Embryonic facial prominence (tissue), 1 donor: Measurements from ENCODE around the gene NAA10.

Experiments
- DNase-seq: peaks from one replicate; pipeline ENCODE4 v3.0.0-alpha.2; 2016; ENCODE audit errors: extremely low spot score

The NAA10 gene

DNA sequence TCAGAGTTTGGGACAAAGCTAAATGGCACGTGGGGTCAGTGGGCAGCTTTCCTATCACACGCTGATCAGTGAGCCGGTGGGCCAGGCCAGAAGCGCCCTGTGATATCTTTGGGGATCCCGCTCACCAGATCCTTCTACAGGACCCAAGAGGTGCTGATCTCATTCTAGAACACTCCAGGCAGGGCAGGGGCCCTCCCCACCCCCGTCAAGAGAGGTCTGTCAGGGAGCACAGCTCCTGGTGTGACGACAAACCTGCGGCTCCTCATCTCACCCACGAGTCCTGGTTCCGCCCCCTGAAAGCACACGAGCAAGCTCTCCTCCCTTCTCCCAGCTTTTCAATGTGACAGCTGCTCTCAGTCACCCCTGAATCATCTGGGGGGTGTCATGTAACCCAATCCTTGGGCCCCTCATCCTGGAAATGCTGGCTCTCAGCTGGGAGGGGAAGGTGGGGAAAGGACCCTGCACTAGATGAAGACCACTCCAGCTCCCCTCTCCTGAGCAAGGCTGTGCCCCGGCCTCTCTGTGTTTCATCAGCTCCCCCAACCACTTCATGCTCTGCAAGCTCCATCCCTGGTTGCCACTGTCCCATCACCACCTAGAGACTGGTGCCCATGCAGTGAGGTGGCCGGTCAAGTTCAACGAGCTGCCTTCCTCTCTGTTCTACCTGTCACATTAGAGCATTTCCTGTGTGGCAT is 32.2 kb upstream of the NAA10 start:
- DNase-seq = no peak

DNA sequence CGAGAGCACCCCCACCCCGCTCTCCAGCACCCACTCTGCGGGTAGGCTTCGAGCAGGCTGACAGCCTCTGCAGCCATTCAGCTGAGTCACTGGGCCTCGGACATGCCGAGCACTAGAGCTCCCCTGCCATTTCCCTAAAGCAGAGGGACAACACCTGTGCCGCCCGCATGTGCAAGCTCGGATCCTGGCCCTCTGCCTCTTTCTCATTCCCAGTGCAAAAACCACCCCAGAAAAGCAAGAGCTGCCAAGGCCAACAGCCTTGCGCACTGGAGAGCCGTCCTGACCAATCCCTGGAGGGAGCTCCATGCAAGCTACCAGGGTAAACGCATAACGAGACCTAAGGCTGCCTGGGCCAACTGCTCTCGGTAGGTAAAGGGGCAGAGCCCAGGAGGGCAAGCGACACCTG is 31.4 kb upstream of the NAA10 start:
- no peak for DNase-seq

DNA sequence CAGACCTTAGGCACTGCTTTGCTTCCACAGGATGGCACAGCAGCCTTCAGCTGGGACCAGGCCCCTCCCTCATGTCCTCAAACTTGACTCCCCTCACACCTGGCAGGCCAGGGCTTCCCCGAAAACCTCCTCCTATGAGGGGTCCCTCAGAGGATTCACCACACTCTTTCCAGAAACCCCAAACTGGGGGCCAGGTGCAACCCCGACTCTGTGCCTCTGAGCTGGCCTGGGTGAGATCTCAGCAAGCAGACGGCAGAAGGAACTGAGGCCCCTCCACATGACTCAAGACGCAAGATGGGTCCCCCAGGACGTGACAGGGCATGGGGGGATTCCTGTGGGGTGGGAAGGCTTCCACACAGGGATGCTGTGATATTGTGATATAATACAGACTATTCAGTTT is 30.6 kb upstream of the NAA10 start:
- DNase-seq = no peak

DNA sequence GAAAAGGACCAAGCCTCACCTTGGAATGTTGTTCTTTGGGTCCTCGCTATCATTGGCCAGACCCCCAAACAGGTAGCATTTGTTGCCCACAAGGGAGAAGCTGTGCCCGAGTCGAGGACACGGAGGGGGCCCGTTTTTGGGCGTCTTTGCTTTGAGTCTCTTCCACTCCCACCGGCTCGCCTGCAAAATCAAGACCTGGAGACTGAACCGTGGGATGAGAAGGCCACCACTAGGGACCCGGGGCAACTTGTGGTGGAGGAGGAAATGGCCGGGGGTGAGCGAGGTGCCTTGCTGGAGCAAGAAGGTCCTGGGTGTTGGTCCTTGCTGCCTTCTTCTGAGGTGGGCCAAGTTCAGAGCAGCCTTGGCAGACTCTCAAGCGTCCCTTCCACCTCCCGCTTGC is 29.3 kb upstream of the NAA10 start:
- no peak for DNase-seq

DNA sequence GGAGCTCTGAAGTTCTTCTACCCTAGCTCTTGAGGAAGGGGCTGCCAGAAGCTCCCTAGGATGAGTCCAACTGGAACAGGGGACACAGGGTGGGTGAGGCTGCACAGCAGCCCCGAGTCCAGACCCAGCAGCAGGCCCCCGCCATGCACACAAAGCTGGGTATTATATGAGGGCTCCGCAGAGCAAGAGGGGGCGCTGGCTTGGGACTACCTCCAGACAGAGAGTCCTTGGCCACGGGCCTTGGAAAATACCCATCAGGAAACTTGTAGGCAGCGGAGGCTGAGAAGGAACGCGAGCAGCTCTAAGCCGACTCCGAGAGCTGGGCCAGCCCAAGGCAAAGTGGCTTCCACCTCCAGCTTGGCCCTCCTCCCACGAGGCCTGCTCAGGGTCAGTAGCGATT is 28.7 kb upstream of the NAA10 start:
- DNase-seq = no peak

DNA sequence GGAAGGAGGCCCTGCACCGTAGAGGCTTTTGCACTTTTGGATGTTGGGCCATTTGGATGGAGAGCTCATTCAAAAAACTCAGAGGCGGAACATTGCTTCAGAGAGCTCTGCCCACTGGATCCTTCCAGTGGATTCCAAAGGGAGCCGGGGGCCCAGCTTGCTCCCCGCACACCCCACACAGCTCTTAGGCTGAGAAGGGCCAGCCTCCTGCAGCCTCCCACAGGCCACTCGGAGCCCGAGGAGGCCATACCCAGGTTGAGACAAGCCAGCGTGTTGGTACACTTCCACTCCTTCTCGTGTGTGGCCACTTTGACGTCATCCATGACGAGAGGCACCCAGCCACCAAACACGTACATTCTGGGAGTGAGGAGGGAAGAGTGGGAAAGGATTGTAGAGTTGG is 26.5 kb upstream of the NAA10 start:
- no peak for DNase-seq

DNA sequence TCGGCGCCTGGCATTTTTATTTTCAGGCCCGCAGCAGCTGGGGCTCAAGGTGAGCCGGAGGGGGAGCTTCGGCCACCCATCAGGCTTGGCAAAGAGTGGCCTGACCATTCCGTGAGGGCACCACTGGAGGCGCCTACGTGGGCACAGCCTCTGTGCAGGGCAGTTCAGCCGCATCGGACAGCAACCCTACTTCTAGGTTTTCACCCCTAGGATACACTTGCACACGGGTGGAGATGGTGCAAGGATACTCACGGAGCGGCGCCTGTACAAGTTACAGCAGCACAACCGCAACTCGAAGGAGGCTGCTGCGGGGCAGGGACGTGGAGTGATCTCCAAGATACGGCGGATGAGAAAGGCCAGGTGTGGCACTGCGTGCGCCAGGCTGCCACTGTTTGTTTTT is 25.9 kb upstream of the NAA10 start:
- no peak for DNase-seq

DNA sequence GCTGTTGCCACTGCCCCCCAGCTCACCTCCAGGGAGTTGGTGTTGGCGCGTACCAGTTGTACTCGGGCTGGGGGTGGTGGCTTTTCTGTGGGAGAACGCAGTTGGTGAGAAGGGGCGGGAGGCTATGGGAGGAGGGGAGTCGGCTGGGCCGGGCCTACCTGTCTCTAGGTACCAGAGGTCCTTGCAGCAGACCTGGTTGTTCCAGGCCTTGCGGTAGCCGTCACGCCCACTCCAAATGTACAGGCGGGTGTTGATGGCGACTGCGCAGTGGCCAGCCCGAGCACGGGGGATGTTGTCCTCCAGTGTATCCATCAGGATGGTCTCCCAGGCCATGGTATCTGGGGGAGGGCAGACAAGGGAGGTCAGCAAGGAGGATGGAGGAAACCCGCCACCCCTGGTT is 25.2 kb upstream of the NAA10 start:
- no peak for DNase-seq

DNA sequence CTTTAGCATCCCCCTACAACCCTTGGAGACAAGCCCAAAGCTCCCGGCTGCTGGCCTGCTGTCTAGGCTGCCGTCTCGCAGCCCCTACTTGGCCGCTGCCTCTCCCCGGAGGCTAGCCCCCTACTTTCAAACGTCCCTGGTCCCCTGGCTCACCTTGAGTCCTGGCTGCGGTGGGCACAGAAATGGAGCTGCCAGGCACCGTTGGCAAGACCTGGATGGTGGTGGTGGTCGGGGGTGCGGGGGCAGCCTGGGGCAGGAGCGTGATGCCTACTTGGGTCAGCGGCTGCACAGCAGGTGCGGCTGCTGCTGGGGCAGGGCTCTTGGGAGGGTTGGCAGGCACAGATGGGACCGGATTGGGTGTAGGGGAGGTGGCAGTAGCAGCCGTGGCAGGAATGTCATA is 24.8 kb upstream of the NAA10 start:
- no peak for DNase-seq

DNA sequence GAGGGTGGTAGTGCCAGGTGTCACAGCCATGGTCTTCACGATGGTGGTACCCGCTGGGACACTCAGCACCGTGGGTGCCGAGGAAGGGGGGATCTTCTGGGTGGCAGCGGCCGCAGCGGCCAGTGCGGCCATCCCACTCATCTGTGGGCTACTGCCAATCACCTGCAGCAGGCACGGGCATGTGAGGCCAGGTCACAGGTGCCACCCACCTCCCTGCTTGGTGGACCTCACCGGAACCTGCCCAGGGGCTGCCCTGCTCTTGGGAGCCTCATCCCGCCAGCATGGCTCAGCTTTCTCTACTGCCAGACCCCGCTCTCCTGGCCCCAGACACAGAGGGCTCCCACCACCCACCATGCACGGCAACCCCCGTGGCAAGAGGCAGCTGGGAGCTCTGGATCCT is 23.8 kb upstream of the NAA10 start:
- no peak for DNase-seq

DNA sequence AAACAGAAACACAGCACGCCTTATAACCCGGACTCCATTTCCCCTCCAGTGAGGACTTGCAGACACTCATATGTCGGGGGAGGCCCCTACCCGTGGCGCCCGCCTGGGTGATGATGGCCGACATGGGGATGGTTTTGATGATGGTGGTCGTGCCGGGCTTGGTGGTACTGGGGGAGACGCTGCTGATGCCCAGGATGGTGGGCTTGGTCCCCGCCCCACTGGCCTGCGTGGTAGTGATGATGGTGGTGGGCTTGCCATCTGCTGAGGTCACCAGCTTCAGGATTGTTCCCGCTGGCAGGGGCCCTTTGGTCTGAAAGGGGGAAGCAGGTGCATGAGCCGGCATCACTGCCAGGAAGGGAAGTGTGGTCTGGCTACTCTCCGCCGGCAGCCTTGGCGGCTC is 22.4 kb upstream of the NAA10 start:
- no peak for DNase-seq

DNA sequence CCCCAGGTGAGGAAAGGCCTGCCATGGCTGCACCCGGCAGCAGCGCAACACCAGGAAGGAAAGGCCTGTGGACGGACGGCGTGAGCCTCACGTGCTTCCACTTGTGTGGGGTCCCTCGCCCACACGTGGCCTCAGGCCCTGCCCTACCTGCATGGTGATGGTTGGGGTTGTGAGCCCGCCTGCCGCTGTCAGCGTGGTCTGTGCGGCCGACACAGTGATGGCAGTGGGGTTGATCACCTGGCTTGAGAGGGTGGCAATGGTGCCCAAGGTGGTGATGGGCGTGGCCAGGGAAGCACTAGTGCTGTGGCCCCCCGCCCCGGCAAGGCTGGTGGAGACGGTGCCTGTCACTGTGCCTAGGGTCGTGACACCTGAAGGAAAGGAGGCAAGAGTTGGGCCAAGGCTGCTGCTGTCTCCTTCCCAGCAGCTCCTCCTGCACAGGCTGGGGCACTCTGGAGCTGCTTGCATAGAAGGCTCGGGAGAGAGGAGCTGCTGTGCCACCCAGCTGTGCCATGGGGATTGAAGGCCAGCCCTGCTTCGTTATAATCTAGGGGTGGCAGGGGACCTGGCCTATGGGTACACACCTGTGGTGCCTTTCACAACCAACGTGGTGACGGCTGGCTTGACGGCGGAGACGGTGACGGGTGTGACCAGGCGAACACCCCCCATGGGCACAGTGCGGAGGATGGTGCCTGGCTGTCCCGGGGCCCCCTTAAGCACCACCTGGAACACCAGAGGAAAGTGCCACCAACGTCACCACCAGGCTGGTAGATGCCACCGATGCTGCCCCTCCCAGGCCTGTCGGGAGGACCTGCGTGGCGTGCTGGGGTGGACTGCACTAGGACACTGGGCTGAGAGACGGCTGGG is 21.4 kb upstream of the NAA10 start:
- DNase-seq = no peak

DNA sequence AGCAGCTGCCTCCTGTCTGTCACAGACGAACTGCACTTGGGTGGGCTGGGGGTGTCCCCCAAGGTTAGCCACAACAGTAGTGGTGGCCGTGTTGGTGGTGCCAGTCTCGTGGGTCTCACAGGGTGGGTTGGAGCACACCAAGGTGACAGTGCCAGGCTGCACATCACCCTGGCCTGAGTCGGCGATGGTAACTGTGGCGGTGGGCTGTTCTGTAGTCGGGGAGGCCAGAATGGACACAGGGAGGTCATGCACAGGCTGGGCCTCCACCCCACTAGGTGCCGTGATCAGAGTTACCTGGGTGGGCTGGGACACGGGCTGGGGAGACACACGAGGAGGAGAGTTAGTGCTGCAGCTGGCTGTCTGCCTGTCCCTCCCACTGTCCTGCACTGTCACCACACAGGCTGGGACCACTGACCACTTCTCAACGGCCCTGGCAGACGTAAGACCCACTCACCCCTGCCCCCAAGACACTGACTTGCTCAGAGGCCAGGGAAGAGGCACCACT is 20.4 kb upstream of the NAA10 start:
- DNase-seq = no peak

DNA sequence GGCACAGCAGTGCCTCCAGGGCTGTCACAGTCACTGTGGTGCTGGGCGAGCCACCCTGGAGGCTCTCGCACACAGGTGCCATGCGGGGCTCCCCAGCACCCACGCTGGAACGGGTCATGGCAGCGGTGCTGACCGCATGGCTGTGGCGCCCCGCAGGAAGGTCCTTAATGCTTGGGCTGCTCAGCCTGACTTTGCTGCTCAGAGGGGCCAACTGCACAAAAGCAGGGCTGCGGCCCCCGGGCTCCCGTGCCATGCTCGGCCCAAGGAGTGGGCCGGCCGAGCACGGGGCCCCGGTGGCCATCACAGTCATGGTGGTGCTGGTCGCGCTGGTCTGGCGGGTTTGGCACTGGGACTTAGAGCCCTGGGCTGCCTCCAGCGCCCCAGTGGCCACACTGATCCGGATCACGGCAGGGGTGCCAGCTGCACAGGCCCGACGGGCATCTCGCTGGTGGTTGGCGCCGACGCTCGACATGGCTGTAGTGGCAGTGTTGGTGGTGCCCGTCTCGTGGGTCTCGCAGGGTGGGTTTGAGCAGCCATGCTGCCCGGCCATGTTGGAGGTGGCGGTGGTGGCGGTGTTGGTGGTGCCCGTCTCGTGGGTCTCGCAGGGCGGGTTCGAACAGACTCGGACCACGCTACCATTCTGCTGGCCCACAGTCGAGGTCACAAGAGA is 19.9 kb upstream of the NAA10 start:
- no peak for DNase-seq

DNA sequence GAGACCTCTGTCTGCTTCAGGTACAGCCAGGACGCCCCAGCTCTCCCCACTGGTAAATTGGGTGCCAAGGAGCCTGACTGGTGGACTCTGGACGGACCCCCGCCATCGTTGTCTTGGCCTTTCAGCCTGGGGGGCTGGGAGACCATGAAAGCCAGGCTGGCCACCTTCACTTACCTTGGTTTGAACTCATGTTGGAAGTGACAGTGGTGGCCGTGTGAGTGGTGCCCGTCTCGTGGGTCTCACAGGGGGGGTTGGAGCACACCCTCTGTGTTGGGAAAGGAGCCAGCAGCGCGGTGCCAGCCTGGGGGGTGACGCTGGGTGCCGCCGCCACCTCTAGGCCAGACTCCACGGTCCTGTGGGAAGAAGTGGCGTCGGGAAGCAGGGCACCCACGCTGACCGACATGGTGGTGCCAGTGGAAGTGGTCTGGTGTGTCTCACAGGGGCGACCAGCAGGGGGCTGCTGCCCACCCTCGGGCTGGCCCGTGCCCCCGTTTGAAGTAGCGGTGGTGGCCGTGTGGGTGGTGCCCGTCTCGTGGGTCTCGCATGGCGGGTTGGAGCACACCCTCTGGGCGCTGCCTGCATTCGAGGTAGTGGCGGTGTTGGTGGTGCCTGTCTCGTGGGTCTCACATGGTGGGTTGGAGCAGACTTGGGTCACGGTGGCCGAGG is 19.2 kb upstream of the NAA10 start:
- DNase-seq = no peak

DNA sequence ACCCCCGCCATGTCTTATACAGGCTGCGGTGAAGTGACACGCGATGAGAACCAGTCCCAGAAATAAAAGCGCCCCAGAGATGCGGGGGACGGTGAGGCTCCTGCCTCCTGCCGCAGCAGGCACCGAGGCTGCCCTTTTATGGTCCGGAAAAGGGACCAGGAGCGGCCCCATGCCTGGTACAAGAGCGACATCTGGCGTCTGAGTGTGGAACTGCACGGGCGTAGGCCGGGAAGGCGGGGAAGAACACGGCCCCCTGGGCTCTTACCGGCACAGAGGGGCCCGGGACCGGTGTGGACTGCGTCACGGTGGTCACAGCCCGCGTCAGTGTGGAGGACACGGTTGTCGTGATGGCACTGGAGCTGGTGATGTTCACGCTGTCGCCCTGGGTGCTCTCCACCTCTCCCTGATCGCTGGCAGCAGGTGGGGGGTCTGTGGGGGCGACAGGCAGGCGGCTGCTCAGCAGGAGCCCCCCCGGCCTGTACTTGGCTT is 18.5 kb upstream of the NAA10 start:
- DNase-seq = no peak

DNA sequence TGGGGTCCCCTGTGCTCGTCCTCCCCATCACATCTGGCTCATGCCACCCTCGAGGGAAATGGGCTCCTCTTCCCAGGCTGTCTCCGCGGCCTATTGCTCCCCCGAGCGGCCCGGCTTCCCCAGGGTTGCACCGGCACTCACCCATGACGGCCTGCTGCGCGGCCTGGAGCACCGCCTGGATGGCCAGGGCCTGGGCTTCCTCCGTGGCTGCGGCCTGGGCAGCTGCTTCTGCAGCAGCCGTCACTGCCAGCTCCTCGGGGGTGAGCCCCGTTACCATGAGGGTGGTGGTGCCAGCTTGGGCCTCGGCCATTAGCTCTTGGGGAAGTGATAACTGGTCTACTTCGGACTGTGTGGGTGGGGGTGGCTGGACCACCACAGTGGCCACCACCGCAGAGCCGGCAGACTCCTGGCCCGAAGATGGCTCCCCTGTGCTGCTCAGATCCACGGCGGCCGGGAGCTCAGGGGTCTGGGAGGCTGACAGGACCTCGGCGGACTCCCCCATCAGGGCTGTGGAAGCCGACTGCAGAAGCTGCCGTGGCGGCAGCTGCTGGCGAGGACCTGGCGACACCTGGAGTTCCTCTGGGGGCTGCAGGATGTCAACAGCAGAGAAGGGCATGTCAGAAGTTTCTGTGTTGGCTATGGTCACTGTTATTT is 17.7 kb upstream of the NAA10 start:
- DNase-seq = no peak

DNA sequence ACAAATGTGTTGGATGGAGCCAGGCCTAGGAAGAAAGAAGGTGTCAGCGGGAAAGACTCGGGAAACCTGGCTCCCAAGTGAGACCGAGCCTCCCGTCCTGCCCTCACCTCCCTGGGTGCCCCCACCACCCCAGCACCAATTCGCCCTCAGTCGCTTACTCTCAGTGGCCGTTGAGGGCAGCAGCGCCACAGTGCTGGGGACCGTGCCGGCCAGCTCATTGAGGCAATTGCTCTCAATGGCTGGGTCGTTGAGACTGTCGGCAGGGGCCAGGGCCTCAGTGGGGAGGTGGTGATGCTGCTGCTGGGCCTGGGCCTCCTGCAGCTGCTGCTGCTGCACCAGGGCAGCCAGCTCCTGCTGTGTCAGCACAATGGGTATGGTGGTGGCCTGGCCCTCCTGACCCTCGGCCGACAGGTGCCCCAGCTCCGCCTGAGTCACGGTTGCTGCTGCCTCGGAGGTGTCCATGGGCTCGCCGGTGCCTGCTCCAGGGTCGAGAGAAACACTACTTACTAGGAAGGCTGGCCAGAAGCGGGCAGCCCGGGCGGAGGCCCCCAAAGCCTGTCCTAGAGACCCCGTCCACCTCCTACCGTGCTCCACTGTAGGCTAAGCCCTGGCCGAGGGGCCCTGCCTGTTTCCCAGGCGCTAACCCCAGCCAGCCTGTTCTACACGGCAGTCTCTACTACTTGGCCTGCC is 17.0 kb upstream of the NAA10 start:
- DNase-seq = no peak

DNA sequence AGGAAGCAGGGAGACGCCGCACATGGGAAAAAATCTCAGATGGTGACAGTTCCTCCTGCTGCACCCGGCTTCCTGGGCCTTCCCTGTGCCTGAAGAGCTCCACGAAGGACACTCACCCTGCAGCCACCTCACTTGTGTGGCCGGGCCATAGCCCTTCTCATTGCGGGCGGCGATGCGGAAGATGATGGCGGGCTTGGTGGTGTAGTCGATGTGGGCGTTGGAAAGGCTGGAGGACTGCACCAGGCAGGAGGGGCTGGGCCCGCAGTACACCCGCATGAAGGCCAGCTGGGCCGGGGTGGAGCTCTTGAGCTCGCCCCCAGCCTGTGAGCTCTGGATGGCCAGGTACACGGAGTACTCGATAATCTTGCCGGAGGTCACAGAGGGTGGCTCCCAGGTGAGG is 15.3 kb upstream of the NAA10 start:
- no peak for DNase-seq

DNA sequence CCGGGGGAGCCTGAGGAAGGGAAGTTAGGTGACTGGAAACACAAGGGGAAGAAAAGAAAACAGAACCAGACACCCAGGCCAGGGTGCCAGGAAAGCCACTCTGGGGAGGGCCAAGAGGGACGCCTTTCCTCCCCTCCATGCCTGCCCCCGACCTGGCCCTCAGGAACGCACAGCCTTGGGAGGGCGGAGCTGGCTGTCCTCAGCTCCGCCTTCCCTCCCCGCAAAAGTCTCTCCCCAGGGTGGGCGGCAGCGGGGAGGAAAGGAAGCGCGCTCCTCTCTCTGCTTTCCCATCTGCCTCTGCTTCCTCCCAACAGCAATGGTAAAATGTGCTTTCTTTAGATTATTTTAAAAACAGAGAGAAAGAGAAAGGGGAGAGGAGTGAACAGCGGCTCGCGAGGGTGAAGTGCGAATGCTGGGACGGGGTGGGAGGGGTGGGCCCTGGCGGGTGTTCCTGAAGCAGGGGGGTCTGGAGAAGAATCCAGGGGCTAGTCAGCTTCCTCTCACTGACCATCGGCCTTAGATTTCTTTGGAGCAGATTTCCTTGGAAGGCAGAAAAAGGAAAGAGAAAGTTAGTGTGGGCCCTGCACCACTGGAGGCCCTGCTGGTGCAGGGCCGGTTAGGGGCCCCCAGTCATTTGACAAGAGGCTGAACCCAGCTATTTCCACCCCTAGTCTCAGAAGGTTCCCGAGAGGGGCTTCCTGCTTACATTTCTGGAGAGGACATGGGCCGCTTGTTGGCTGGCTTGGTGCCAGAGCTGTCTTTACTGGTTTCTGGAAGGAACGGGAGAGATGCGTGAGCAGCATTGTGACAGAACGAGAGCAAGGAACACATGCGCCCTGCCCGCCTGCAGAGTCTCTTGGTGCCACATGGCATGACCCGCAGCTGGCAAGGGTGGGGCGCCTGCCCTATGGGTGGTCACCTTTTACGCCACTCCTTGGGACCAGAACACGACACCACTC is 14.3 kb upstream of the NAA10 start:
- no peak for DNase-seq
